ENCODE results near the gene GPC1.

Gene GPC1

GRCh38 chr2:240458900-240459391 is 23.5 kb downstream of the GPC1 start:
- TF ChIP-seq SIN3A (IDR thresholded peaks at IDR 0.05; ENCODE audit: borderline replicate concordance, insufficient read depth, low read length) = no peak
- no peak for TF ChIP-seq POLR2AphosphoS5 (IDR thresholded peaks at IDR 0.05; ENCODE audit: low read depth, low read length)
- TF ChIP-seq TAF1 (IDR thresholded peaks at IDR 0.05; ENCODE audit: borderline replicate concordance, insufficient read depth, low read length) = no peak
- TF ChIP-seq FOXP2 (optimal IDR thresholded peaks at IDR 0.05; ENCODE audit: borderline replicate concordance, extremely low read depth, extremely low read length, insufficient read depth) = no peak
- no peak for TF ChIP-seq REST (IDR thresholded peaks at IDR 0.05; ENCODE audit: insufficient read depth in 1 of 2, low read depth in 2 of 2, low read length in 2 of 2)

- TF ChIP-seq TAF1 (IDR thresholded peaks at IDR 0.05; ENCODE audit: borderline replicate concordance, insufficient read depth, low read length) = no peak
- TF ChIP-seq REST (IDR thresholded peaks at IDR 0.05; ENCODE audit: insufficient read depth in 1 of 2, low read depth in 2 of 2, low read length in 2 of 2) = no peak
- no peak for TF ChIP-seq SIN3A (IDR thresholded peaks at IDR 0.05; ENCODE audit: borderline replicate concordance, insufficient read depth, low read length)
- TF ChIP-seq POLR2AphosphoS5 (IDR thresholded peaks at IDR 0.05; ENCODE audit: low read depth, low read length) = no peak
- TF ChIP-seq FOXP2 (optimal IDR thresholded peaks at IDR 0.05; ENCODE audit: borderline replicate concordance, extremely low read depth, extremely low read length, insufficient read depth) = no peak
Observed at GRCh38 chr2:240459401-240460252, 24.2 kb downstream of the GPC1 start.

DNA sequence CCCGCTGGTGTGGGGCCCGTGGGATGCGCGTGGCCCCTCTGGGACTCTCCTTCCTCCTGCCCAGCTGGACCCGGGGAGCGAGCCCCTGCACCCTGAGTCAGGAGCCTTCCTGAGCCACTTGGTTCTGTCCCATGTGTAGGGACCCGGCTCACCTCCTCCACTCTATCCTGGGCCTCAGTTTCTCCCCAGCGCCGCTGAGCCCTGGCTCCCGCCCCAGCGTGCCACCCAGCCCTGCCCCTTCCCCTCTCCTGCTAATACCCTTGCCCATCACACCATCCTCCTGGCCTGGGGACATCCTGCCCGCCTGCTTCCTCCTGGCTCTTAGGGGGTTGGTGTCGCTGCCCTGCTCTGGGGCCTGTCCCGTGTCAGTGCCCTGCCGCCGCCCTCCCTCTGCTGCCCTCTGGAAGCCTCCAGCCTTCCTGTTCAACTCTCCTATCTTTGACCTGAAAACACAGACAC is 24.8 kb downstream of the GPC1 start:
- no peak for TF ChIP-seq REST (IDR thresholded peaks at IDR 0.05; ENCODE audit: insufficient read depth in 1 of 2, low read depth in 2 of 2, low read length in 2 of 2)

- no peak for TF ChIP-seq SIN3A (IDR thresholded peaks at IDR 0.05; ENCODE audit: borderline replicate concordance, insufficient read depth, low read length)
- TF ChIP-seq FOXP2 (optimal IDR thresholded peaks at IDR 0.05; ENCODE audit: borderline replicate concordance, extremely low read depth, extremely low read length, insufficient read depth) = no peak
- no peak for TF ChIP-seq REST (IDR thresholded peaks at IDR 0.05; ENCODE audit: insufficient read depth in 1 of 2, low read depth in 2 of 2, low read length in 2 of 2)
- no peak for TF ChIP-seq TAF1 (IDR thresholded peaks at IDR 0.05; ENCODE audit: borderline replicate concordance, insufficient read depth, low read length)
- no peak for TF ChIP-seq POLR2AphosphoS5 (IDR thresholded peaks at IDR 0.05; ENCODE audit: low read depth, low read length)
Observed at GRCh38 chr2:240460781-240461431, 25.4 kb downstream of the GPC1 start.

Data from PFSK-1 (cell line).